Endometrial microvascular endothelial cells (primary cell): ENCODE data around the gene GSDME. TPM values are rescaled to one million over a fixed set of nuclear protein-coding genes. Genes with fewer than 3 reads are reported as not detected.
"Not testable (repeated sequence)": the region's sequence is repeated elsewhere in the genome, so short reads cannot be mapped to it uniquely, and the experiment has no call there.

Experiments used
- in situ Hi-C: cut with HindIII; loops from 2 replicates; pipeline ENCODE4 v1.10.0; 2017; ENCODE audit warnings: low sequenced_read_pairs, low pct_unique_long_range_greater_than_20kb; ENCODE audit errors: inconsistent ontology term
- total RNA-seq: library from RNA; depleted of rRNA; stranded (reverse); fragments of >200 nt; gene quantifications from one replicate; pipeline ENCODE4 v1.2.3, GENCODE V29; 2015; ENCODE audit errors: inconsistent ontology term

GSDME gene
- 46.1 TPM for total RNA-seq

DNA sequence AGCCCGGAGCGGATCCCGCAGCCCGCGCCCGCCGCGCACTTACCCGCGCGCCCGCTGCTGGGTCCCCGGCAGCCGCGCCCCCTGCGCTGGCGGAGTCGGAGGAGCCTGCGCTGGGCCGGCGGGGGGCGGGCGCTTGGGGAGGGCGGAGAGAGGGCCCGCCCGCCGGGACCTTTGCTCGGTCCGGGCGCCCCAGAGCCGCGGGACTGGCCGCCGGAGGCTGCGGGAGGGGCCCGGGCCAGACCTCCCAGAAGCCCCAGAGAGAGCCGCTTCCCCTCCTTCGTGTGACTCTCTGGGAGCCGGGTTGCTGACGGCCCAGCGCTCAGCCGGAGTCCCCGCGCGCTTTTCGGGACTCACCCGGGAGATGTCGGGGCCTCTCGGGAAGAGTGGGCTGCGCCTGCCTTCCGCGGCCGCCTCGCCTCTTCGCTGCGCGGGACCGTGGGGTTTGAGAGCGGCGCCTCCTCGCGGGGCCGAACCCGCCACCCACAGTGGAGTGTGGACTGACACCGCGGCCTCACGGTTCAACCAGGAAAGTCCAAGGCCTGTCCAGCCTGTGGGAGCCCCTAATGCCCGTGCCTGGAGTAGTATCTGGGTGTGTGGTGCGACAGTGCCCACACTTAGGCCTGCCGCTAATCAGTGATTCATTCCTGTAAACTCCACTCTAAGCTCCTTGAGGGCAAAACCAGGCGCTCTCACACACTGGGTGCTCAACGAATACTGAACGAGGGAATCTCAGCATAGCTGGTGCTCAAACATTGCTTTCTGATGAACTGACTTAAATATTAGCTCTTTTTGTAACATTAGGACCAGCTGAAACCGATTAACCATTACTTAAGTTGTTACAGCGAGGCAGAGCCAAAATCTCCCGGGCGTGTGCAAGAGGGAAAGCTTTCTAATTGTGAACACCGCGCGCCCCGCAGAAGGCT, at the start of gene GSDME:
GSDME (minus strand) TSS at position 112 of the 923 bp plus-strand sequence. CDS start 7,690 bp downstream, outside the sequence.
- in situ Hi-C loops: no loop called here

DNA sequence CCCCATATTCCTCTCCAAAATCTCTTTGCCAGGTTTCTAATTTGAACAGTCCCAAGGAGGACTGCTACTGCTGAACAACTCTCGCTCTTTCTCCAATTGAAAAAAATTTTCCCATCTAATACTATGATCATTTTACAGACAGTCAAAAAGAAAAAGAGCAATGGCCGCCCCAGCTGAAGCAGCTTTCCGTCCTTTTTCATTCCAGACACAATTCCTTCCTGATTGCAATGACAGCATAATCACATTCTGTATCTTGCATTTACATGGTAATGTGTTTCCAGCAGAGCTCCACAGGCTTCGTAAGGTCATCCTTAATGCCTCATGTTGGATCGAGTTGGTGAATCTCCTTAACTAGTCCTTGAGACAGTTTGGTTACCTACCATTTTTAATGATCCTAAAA, 45.0 kb upstream of the GSDME start:
- in situ Hi-C loops: no loop called here

DNA sequence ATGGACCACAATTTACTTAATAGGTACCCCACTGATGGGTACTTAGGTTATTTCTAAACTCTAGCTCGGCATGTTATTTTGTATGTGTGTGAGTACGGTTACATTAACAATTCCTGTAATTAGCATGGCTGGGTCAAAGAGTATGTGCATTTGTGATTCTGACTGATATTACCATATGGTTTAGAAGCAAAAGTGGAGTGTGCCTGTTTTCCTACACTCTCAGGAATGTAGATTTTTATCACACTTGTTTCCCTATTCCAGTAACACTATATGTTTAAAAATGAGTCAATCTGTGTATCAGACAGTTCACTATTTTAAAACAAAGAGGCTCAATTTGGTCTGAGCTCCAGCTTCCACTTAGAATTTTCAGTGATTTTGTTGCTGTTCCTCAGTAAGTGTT, 44.6 kb upstream of the GSDME start:
- in situ Hi-C loops: no loop called here

DNA sequence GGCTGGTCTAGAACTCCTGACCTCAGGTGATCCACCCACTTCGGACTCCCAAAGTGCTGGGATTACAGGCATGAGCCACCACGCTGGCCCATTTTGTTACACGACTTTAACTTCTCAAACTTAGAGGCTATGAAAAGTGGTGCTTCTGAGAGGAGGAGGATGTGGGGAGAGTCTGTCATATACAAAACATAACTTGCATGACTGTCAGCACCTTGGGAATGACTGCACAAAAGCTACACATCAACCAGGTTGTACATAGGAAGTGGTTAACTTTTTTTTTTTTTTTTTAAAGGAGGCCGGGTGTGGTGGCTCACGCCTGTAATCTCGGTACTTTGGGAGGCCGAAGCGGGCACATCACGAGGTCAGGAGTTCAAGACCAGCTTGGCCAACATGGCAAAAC, 43.4 kb upstream of the GSDME start:
- in situ Hi-C loops: no loop called here

DNA sequence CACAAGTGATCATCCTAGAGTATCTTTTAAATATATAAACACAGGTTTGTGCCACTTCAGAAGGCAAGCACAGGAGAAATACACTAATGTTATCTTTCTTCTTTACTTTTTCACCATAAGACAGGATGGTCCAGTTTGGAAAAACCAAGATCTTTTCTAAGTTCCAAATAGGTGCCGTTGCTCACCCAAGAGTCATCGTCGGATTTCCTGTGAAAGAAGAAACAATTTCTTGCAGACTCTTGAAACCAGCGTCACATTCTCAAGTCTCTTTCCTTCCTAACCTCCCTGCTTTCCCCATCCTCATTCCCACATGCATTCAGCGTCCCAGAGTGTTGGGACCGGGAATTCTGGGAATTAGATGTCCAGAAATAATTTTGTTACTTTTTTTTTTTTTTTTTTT, 42.8 kb upstream of the GSDME start:
- in situ Hi-C loops: no loop called here

DNA sequence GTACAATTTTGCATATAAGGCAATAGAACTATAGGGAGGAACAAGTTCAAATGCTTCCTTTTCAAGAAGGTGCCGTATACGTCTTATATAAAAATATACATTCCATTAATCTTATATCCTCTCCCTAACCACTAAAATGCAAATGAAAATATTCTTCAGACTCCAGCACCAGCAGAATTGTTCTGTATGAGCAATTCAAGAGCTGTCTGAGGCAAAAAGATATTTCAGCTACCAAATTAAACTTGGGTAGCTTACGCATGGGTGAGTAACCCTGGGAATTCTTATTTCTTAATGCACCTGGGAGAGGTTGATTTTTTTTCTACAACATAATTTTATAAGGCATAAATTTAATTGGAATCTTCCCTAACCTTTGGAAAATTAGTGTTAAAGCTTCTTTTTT, 42.2 kb upstream of the GSDME start:
- in situ Hi-C loops: no loop called here

DNA sequence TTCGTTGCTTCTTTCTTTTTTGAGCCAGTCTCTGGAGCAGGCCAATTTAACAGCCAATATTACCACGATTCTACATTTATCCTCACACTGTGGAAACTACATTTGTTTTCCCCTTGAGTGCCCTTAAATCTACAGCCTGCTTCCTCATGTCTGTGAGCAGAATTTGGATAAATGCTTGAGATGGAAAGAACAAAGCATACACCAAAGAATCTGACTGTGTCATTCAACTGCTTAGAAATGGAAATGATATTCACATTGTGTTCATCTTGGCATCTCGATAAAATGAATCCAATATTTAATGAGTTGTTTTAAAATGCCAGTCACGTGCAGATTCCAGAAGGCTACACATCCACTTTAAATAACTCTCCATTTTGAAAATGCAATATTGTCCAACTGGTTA, 41.0 kb upstream of the GSDME start:
- in situ Hi-C loops: no loop called here

DNA sequence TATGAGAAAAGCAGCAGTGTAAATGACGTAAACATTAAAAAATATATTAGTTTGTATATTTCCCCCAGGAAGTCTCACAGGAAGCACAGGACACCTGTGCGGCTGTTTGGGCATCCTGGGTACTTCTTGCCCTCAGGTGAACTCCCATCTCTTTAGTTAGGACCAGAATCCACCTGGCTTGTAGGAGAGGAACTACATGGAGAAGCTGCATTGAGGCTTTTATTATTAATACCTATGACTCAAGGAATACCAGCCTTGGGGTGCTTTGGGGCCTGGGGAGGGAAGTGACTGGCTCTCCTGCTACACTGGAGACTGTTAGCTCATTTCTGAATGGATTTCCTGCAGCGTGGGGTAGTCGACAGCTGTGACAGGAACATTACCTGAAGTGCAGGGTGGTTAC, 40.0 kb upstream of the GSDME start:
- in situ Hi-C loops: no loop called here

DNA sequence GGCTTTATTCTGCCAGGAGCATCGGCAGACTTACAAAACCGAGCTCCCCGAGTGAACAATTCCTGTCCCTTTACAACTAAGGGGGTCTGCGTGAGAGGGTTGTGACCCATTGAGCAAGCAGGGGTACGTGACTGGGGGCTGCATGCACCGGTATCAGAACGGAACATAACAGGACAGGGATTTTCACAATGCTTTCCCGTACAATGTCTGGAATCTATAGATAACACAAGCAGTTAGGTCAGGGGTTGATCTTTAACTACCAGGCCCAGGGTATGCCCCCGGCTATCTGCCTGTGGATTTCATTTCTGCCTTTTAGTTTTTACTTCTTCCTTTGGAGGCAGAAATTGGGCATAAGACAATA, 38.1 kb upstream of the GSDME start:
- in situ Hi-C loops: no loop called here

DNA sequence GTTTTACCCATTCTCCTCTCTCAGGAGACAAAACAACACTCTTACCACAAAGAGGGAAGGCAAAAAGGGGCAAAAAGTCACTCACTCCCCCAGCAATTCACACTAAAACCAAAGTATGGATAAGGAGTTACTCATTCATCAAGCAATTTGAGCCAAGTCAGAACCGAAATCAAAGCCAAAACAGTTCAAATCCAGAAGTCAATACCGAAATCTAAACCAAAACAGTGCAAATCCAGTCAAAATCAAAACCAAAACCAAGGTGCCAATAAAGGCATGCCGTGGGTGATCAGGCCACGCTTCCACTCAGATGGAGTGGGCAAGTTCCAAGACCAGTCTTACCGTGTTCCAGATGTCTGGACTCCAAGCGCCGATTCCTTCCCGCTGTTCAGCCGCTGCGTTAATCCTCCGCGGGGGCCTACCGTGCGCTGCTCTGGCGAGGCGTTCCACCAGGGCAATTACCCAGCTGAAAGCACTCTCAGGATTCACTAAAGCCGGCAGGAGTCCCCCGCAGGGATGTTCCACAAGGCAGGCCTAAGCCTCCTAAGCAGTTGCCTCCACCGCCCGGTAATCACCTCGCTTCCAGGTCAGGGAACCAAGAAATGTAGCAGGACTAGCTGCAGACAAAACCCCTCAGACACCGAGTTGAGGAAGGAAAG, 37.6 kb upstream of the GSDME start:
- in situ Hi-C loops: not testable (repeated sequence)

DNA sequence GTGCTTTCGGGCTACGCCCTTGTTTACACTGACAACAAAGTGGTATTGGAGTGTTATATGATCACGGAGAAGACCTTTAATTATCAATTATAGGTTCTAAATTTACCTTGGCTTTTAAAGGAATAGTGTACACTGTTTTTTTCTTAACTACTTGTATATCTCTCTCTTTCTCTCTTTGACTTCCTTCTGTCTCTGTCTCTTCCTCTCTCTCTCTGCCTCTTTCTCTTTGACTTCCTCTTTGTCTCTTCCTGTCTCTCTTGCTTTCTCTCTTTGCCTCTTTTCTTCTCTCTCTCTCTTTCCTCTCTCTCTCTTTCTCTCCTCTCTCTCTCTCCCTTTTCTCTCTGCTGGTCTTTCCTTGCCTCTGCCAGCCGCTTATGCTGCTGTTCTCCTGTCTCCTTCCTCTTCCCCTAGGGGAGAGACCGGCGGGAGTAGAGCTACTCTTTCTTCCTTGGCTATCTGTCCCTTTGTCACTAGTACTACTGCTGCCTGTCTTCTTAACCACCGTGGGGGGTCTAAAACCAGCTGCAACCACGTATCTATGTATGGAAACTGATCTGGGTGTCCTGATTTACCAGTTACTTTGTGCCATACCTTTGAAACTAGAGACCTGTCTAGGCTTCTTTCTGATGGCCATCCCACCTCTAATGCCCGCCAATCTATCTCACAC, 36.9 kb upstream of the GSDME start:
- in situ Hi-C loops: no loop called here

DNA sequence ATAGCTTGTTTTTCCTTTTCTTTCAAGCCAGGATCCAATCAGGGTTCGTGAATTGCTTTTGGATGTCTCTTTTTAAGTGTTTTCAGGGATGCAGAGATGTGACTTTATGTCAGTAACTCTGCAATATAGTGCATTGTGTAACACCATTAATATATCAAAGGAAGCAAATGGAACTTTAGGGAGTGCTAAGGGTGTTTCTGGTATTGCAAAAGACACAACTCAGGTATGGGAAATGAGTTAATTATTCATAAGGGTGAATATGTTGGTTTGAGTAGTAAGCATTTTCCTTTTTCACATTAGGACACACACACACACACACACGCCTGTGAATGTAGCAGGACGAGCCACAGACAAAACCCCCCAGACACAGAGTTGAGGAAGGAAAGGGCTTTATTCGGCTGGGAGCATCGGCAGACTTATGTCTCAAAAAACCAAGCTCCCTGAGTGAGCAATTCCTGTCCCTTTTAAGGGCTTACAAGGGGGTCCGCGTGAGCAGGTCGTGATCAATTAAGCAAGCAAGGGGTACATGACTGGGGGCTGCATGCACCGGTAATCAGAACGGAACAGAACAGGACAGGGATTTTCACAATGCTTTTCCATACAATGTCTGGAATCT, 31.8 kb upstream of the GSDME start:
- in situ Hi-C loops: no loop called here

DNA sequence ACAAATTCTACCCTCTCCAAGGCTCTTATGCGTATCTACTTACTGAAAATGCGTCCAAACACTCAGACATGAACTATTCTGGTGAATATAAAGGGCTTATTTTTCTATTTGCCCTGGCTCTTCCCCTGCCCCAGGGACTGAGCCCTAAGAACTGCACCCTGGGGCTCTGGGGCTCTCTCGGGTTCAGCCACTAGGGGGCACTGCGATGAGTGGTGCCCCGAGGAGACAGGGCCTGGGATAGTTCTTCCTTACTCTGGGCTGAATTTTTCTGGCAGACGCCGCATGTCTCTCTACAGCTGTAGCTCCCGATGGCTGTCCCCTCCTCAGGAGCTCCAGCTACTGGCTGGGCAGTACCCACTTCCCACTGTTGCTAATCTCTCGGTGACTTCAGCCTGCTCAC, 30.8 kb upstream of the GSDME start:
- in situ Hi-C loops: no loop called here

DNA sequence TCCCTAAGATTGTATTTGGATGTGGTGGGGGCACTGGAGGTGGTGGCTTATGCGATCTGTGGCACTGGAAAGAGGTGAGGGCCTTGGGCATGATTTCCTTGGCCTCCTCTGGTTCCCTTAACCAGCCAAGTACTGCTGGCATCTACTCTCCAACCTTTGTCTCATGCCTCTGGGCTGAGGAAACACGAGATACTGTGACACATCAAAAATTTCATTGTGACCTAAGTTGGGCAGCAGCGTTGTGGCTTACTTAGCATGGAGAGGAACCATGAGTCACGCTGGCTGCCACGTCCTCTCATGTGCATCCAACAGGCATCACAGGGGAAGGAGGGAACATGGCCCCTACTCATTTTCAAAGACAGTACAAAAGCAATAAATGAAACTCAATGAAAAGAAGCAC, 29.7 kb upstream of the GSDME start:
- in situ Hi-C loops: no loop called here

DNA sequence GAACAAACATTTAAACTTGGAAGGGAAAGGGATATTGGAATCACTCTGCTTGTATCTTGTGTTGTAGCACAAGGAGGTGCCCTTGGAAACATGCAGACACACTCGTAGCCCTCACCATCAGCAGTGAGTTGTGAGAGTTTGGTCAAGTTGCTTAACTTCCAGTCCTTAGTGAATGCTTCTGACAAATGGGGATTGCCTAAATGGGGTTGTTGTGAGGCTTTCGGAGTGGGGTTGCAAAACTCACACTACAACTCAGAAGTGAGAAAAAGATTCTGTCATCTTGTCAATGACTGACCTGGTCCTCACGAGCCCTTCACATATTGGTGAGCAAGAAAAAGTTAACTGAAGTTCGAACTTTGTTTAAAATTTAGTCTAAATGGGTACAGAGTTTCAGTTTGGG, 29.0 kb upstream of the GSDME start:
- in situ Hi-C loops: no loop called here

DNA sequence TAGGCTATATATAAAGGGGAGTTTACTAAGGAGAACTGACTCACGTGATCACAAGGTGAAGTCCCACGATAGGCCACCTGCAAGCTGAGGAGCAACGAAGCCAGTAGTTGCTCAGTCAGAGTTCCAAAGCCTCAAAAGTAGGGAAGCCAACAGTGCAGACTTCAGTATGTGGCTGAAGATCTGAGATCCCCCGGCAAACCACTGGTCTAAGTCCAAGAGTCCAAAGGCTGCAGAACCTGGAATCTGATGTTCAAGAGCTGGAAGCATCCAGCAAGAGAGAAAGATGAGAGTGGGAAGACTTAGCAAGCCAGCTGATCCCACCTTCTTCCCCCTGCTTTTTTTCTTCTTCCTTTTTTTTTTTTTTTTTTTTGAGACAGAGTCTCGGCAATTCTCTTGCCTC, 27.0 kb upstream of the GSDME start:
- in situ Hi-C loops: no loop called here

DNA sequence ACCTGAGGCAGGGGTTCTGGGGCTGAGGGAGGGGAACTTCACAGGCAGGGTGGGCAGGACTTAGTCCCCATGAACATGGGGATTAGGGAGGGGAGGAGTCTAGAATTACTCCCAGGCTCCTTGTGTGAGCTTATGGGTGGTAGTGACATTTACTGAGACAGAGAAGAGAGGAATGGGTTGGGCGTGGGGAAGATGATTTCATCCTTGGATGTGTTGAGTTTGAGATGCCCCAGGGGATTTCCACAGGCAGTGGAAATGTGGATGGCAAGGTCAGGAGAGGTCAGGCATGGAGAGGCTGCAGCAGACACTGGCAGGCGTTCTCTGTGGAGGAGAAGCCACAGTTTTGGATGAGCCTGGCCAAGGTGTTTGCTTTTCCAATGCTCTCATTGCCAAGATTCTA, 26.4 kb upstream of the GSDME start:
- in situ Hi-C loops: no loop called here

DNA sequence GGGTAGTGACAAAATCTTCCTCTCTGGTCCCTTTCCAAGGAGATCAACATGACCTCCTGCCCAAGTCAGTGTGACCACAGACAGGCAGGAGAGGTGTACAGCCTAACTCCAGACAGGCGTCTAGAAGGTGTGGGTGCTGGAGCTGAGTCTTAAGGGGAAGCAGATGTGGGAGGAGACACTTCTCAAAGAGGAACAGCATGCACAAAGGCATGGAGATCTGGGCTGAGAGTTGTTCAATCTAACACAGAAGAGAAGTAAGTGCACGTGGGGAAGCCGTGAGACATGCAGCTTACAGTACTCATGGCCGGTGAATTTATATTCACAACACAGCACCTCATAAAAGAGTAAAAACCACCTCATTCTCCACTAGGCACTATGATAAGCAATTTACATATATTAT, 23.8 kb upstream of the GSDME start:
- in situ Hi-C loops: no loop called here

DNA sequence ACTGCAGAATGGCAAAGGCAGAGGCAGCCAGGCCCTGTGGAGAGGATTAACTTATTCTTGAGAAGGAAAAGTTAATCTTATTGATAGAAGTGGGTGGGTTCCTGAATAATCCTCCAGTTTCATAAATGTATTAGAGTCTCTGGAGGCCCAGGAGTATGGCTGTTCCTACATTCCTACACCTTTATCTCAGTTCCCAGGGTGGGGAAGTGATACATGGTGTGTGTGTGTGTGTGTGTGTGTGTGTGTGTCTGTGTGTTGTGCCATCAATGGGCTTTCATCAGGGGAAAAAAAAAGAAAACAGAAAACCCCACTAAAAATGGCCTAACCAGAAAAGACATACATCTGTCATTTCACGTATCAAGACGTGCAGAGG, 22.0 kb upstream of the GSDME start:
- in situ Hi-C loops: no loop called here
